WTC11 (cell line): ENCODE results near the gene MOB1B. TPM values are rescaled to one million over a fixed set of nuclear protein-coding genes. Genes with fewer than 3 reads are reported as not detected.

ENCODE experiments used
- ATAC-seq: fragments of 200-7000 bp; cut with Tn5 transposase; 2 replicates; pipeline ENCODE4 v1.10.0; 2021; ENCODE audit warnings: mild to moderate bottlenecking, moderate library complexity
- CTCF ChIA-PET: fragments of 300-600 bp; sonication (Branson Sonifier 250); formaldehyde crosslinking; loops from one replicate; lab custom pipeline; 2021; ENCODE audit warnings: antibody characterized with exemption; lab: Charles Lee
- POLR2A ChIA-PET: fragments of 350-600 bp; sonication (Branson Sonifier 250); formaldehyde crosslinking; loops from one replicate; lab custom pipeline; 2021; ENCODE audit warnings: antibody characterized with exemption; lab: Charles Lee
- DNase-seq: peaks from one replicate; pipeline ENCODE4 v3.0.0; 2021; ENCODE audit warnings: low spot score
- H3K27ac Mint-ChIP-seq: 2 replicates; pipeline ENCODE4 v1.8.0; 2021; ENCODE audit warnings: mixed read lengths
- H3K27me3 Mint-ChIP-seq: 2 replicates; pipeline ENCODE4 v1.8.0; 2021; ENCODE audit warnings: low read depth, mild to moderate bottlenecking, moderate library complexity, mixed read lengths
- H3K36me3 Mint-ChIP-seq: 2 replicates; pipeline ENCODE4 v1.8.0; 2021; ENCODE audit warnings: mixed read lengths
- H3K4me1 Mint-ChIP-seq: 2 replicates; pipeline ENCODE4 v1.8.0; 2022; ENCODE audit warnings: mixed read lengths
- H3K4me3 Mint-ChIP-seq: 2 replicates; pipeline ENCODE4 v1.8.0; 2021; ENCODE audit warnings: mild to moderate bottlenecking, moderate library complexity, mixed read lengths
- H3K9me3 Mint-ChIP-seq: 2 replicates; pipeline ENCODE4 v1.8.0; 2021; ENCODE audit warnings: mixed read lengths
- AFF4 ChIP-seq: sonication (generic); formaldehyde crosslinking; IDR thresholded peaks from 2 replicates; pipeline ENCODE4 v1.8.1; 2023; ENCODE audit warnings: mild to moderate bottlenecking, missing genetic modification reagents, borderline replicate concordance
- ATF6 ChIP-seq: sonication (generic); formaldehyde crosslinking; IDR thresholded peaks from 2 replicates; pipeline ENCODE4 v1.8.1; 2023; ENCODE audit warnings: mild to moderate bottlenecking, missing genetic modification reagents
- CREM ChIP-seq: sonication (generic); formaldehyde crosslinking; IDR thresholded peaks from 2 replicates; pipeline ENCODE4 v1.8.1; 2022; ENCODE audit warnings: mild to moderate bottlenecking, missing genetic modification reagents, moderate library complexity
- CTCF ChIP-seq: fragments of 200-600 bp; IDR thresholded peaks from 2 replicates; pipeline ENCODE4 v1.8.0; 2022; ENCODE audit warnings: antibody characterized with exemption
- FOXJ3 ChIP-seq: sonication (generic); formaldehyde crosslinking; IDR thresholded peaks from 2 replicates; pipeline ENCODE4 v1.9.0; 2021; ENCODE audit warnings: missing genetic modification reagents, mild to moderate bottlenecking, borderline replicate concordance
- HMGXB4 ChIP-seq: sonication (generic); formaldehyde crosslinking; IDR thresholded peaks from 2 replicates; pipeline ENCODE4 v1.8.1; 2023; ENCODE audit warnings: mild to moderate bottlenecking, moderate library complexity, missing genetic modification reagents
- IRF1 ChIP-seq: sonication (generic); formaldehyde crosslinking; IDR thresholded peaks from 2 replicates; pipeline ENCODE4 v1.8.0; 2023; ENCODE audit warnings: missing genetic modification reagents
- MLX ChIP-seq: sonication (generic); formaldehyde crosslinking; IDR thresholded peaks from 2 replicates; pipeline ENCODE4 v1.8.1; 2023; ENCODE audit warnings: mild to moderate bottlenecking, missing genetic modification reagents, moderate library complexity
- NFYB ChIP-seq: sonication (generic); formaldehyde crosslinking; conservative IDR thresholded peaks from 2 replicates; pipeline ENCODE4 v1.8.0; 2022; ENCODE audit warnings: low read depth, missing genetic modification reagents
- NR3C1 ChIP-seq: sonication (generic); formaldehyde crosslinking; conservative IDR thresholded peaks from 2 replicates; pipeline ENCODE4 v1.8.1; 2023; ENCODE audit warnings: low read depth, mild to moderate bottlenecking, missing genetic modification reagents
- OVOL2 ChIP-seq: fragments of 250-450 bp; sonication (Bioruptor Pico); IDR thresholded peaks from 2 replicates; pipeline ENCODE4 v1.9.0; 2021; ENCODE audit warnings: mild to moderate bottlenecking, borderline replicate concordance
- PREB ChIP-seq: sonication (generic); formaldehyde crosslinking; IDR thresholded peaks from 2 replicates; pipeline ENCODE4 v1.8.1; 2022; ENCODE audit warnings: mild to moderate bottlenecking, missing genetic modification reagents, moderate library complexity, borderline replicate concordance
- ZNF425 ChIP-seq: fragments of 250-450 bp; sonication (Bioruptor Pico); conservative IDR thresholded peaks from 2 replicates; pipeline ENCODE4 v1.9.0; 2021; ENCODE audit warnings: mild to moderate bottlenecking
- total RNA-seq: library from RNA; stranded (reverse); gene quantifications from 3 replicates; pipeline ENCODE4 v1.2.3, GENCODE V29; 2021

MOB1B gene
- total RNA-seq, 1 experiment from 2014 or later: 28.0 TPM

GRCh38 chr4:70877556-70877955 is 24.6 kb upstream of the MOB1B start:
- TF ChIP-seq NFYB (CRISPR knock-in tag) (no peak), HMGXB4 (no peak), OVOL2 (no peak), ATF6 (CRISPR knock-in tag) (no peak), ZNF425 (CRISPR knock-in tag) (no peak), CREM (CRISPR knock-in tag) (no peak), NR3C1 (CRISPR knock-in tag) (no peak)
- no peak overlapping the region for H3K4me3 Mint-ChIP-seq
- ATAC-seq (no peak), DNase-seq (no peak)
- no peaks in the 10 kb centered on the region for H3K36me3 Mint-ChIP-seq
- CTCF ChIA-PET: interaction anchor here (1.0 kb wide), 1 partner anchor 62 kb away, joined by 3 read pairs; no protein-coding TSS in a partner anchor
- H3K27me3 Mint-ChIP-seq: no peaks in the 10 kb centered on the region
- POLR2A ChIA-PET: no interaction called here
- no peaks in the 10 kb centered on the region for H3K9me3 Mint-ChIP-seq
- no peak overlapping the region for H3K27ac Mint-ChIP-seq
- H3K4me1 Mint-ChIP-seq: no peaks in the 10 kb centered on the region

GRCh38 chr4:70880739-70881138 is 21.4 kb upstream of the MOB1B start:
- no peak for TF ChIP-seq MLX
- TF ChIP-seq FOXJ3 (CRISPR knock-in tag): no peak
- TF ChIP-seq, all 79 proteins: peak for 0
- POLR2A ChIA-PET: no interaction called here
- no peak for DNase-seq
- H3K9me3 Mint-ChIP-seq: peaks cover 5% of the 10 kb centered on the region
- no peak overlapping the region for H3K27ac Mint-ChIP-seq
- H3K36me3 Mint-ChIP-seq: no peaks in the 10 kb centered on the region
- no peaks in the 10 kb centered on the region; the same call in 1 of the 2 replicates for H3K27me3 Mint-ChIP-seq
- H3K4me1 Mint-ChIP-seq: no peaks in the 10 kb centered on the region
- CTCF ChIA-PET: no interaction called here
- ATAC-seq: no peak
- no peak overlapping the region for H3K4me3 Mint-ChIP-seq

- DNase-seq (no peak), ATAC-seq (no peak)
- Mint-ChIP-seq H3K4me1 (no peaks in the 10 kb centered on the region), H3K9me3 (peaks cover 5% of the 10 kb centered on the region), H3K36me3 (no peaks in the 10 kb centered on the region), H3K27ac (no peak overlapping the region), H3K27me3 (no peaks in the 10 kb centered on the region; the same call in 1 of the 2 replicates), H3K4me3 (no peak overlapping the region)
- CTCF ChIA-PET: no interaction called here
- POLR2A ChIA-PET: no interaction called here
- TF ChIP-seq PREB (CRISPR knock-in tag) (no peak), CTCF (no peak), MLX (no peak), AFF4 (no peak), HMGXB4 (no peak), IRF1 (CRISPR knock-in tag) (no peak)
Measured at GRCh38 chr4:70885174-70885573, 17.0 kb upstream of the MOB1B start.
